HEK293 (cell line): ENCODE data around the gene BTF3.

Source experiments
- CTCF ChIA-PET: fragments of 350-600 bp; formaldehyde crosslinking; extraction: SDS; loops from one replicate; lab custom pipeline; 2021; ENCODE audit warnings: antibody characterized with exemption; lab: Yijun Ruan, JAX
- POLR2A ChIA-PET: fragments of 300-600 bp; formaldehyde crosslinking; extraction: SDS; loops from one replicate; lab custom pipeline; 2020; ENCODE audit warnings: antibody characterized with exemption, inconsistent platforms; lab: Yijun Ruan, JAX
- H3K27ac ChIP-seq: fragments of 200-500 bp; sonication (Bioruptor generic); 2 replicates; pipeline ENCODE4 v1.5.1; 2014; ENCODE audit warnings: low read depth, low read length, control low read depth, inconsistent platforms; ENCODE audit errors: extremely low read depth
- H3K36me3 ChIP-seq, 2 experiments: fragments of 200-500 bp in 1 of 2; sonication (Bioruptor generic) in 1 of 2; 1 replicate in 1 of 2; 2 replicates in 1 of 2; pipeline ENCODE4 v1.5.1; 2014 to 2017; ENCODE audit warnings: inconsistent platforms in 2 of 2, low read length in 2 of 2; ENCODE audit not compliant: control insufficient read depth in 2 of 2, insufficient read depth in 1 of 2
- H3K4me1 ChIP-seq: fragments of 200-500 bp; sonication (Bioruptor generic); 2 replicates; pipeline ENCODE4 v1.5.1; 2014; ENCODE audit warnings: mild to moderate bottlenecking, low read length, inconsistent platforms; ENCODE audit not compliant: control insufficient read depth, insufficient read depth
- H3K4me3 ChIP-seq: 2 replicates; pipeline ENCODE4 v1.5.1; 2011; ENCODE audit warnings: low read depth, mild to moderate bottlenecking, control low read depth, low read length, moderate library complexity
- H3K9me3 ChIP-seq: fragments of 200-500 bp; sonication (Bioruptor generic); 2 replicates; pipeline ENCODE4 v1.5.1; 2014; ENCODE audit warnings: low read depth, low read length, inconsistent platforms; ENCODE audit not compliant: control insufficient read depth, insufficient read depth
- GFI1B ChIP-seq: fragments of 450-650 bp; formaldehyde crosslinking; IDR thresholded peaks from 2 replicates; pipeline ENCODE4 v1.5.1; 2016; ENCODE audit warnings: missing biosample characterization, missing genetic modification characterization
- MYNN ChIP-seq: fragments of 450-650 bp; formaldehyde crosslinking; IDR thresholded peaks from 2 replicates; pipeline ENCODE4 v1.5.1; 2016; ENCODE audit warnings: missing biosample characterization, missing genetic modification characterization, borderline replicate concordance
- REPIN1 ChIP-seq: fragments of 450-650 bp; formaldehyde crosslinking; IDR thresholded peaks from 2 replicates; pipeline ENCODE4 v1.5.1; 2017; ENCODE audit warnings: missing biosample characterization, missing genetic modification characterization, low read depth
- TCF7L2 ChIP-seq: IDR thresholded peaks from 2 replicates; pipeline ENCODE4 v1.6.1; 2011; ENCODE audit warnings: low read depth, mild to moderate bottlenecking, inconsistent platforms, low read length, moderate library complexity, borderline replicate concordance
- TRIM28 ChIP-seq: IDR thresholded peaks from 2 replicates; pipeline ENCODE4 v1.6.1; 2011; ENCODE audit warnings: low read length, control low read depth, borderline replicate concordance
- YY1 ChIP-seq: fragments of 450-650 bp; formaldehyde crosslinking; IDR thresholded peaks from 2 replicates; pipeline ENCODE4 v1.5.1; 2018; ENCODE audit warnings: missing biosample characterization, missing genetic modification characterization
- ZBTB11 ChIP-seq: fragments of 450-650 bp; formaldehyde crosslinking; conservative IDR thresholded peaks from 2 replicates; pipeline ENCODE4 v1.5.1; 2016; ENCODE audit warnings: low read depth, missing biosample characterization, missing genetic modification characterization
- ZBTB20 ChIP-seq: fragments of 450-650 bp; formaldehyde crosslinking; IDR thresholded peaks from 2 replicates; pipeline ENCODE4 v1.5.1; 2016; ENCODE audit warnings: missing biosample characterization, missing genetic modification characterization
- ZFP41 ChIP-seq: fragments of 450-650 bp; formaldehyde crosslinking; IDR thresholded peaks from 2 replicates; pipeline ENCODE4 v1.5.1; 2016; ENCODE audit warnings: missing biosample characterization, missing genetic modification characterization, borderline replicate concordance
- ZNF114 ChIP-seq: fragments of 450-650 bp; formaldehyde crosslinking; IDR thresholded peaks from 2 replicates; pipeline ENCODE4 v1.5.0; 2017; ENCODE audit warnings: missing biosample characterization, missing genetic modification characterization
- ZNF169 ChIP-seq: fragments of 450-650 bp; formaldehyde crosslinking; IDR thresholded peaks from 2 replicates; pipeline ENCODE4 v1.5.1; 2016; ENCODE audit warnings: missing biosample characterization, missing genetic modification characterization
- ZNF184 ChIP-seq: fragments of 450-650 bp; IDR thresholded peaks from 2 replicates; pipeline ENCODE4 v1.5.1; 2018; ENCODE audit warnings: missing biosample characterization, mild to moderate bottlenecking, missing genetic modification characterization
- ZNF239 ChIP-seq: fragments of 450-650 bp; formaldehyde crosslinking; IDR thresholded peaks from 2 replicates; pipeline ENCODE4 v1.5.1; 2016; ENCODE audit warnings: missing biosample characterization, missing genetic modification characterization
- ZNF501 ChIP-seq: fragments of 450-650 bp; formaldehyde crosslinking; IDR thresholded peaks from 2 replicates; pipeline ENCODE4 v1.5.1; 2016; ENCODE audit warnings: missing biosample characterization, missing genetic modification characterization
- ZNF514 ChIP-seq: fragments of 450-650 bp; formaldehyde crosslinking; IDR thresholded peaks from 2 replicates; pipeline ENCODE4 v1.5.1; 2016; ENCODE audit warnings: missing biosample characterization, missing genetic modification characterization
- ZNF596 ChIP-seq: fragments of 450-650 bp; IDR thresholded peaks from 2 replicates; pipeline ENCODE4 v1.5.0; 2018; ENCODE audit warnings: missing biosample characterization, mild to moderate bottlenecking, missing genetic modification characterization, moderate library complexity
- ZNF600 ChIP-seq: fragments of 450-650 bp; formaldehyde crosslinking; IDR thresholded peaks from 2 replicates; pipeline ENCODE4 v1.5.1; 2016; ENCODE audit warnings: missing biosample characterization, missing genetic modification characterization
- ZNF621 ChIP-seq: fragments of 450-650 bp; formaldehyde crosslinking; IDR thresholded peaks from 2 replicates; pipeline ENCODE4 v1.5.1; 2017; ENCODE audit warnings: missing biosample characterization, missing genetic modification characterization
- ZNF692 ChIP-seq: fragments of 450-650 bp; formaldehyde crosslinking; IDR thresholded peaks from 2 replicates; pipeline ENCODE4 v1.5.1; 2016; ENCODE audit warnings: missing biosample characterization, missing genetic modification characterization
- TF ChIP-seq, protein P1 (sequence below): fragments of 450-650 bp; formaldehyde crosslinking; IDR thresholded peaks from 2 replicates; pipeline ENCODE4 v1.5.1; 2017; ENCODE audit warnings: missing biosample characterization, missing genetic modification characterization
- TF ChIP-seq, protein P2 (sequence below): fragments of 450-650 bp; formaldehyde crosslinking; IDR thresholded peaks from 2 replicates; pipeline ENCODE4 v1.5.1; 2016; ENCODE audit warnings: missing biosample characterization, missing genetic modification characterization

BTF3 gene

DNA sequence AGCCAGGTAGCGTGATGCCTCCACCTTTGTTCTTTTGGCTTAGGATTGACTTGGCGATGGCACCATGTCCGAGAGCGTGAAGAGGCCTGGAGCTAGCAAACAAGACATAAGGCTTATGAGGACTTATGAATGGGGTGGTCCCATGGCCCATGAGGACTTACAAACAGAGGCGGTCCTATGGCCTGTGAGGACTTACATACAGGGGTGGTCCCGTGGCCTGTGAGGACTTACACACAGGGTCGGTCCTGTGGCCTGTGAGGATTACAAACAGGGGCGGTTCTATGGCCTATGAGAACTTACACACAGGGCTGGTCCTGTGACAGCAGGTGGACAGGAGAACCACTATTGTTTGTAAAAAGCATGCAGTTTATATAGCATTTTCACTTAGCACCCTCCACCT, 28.4 kb upstream of the BTF3 start:
- ChIA-PET CTCF (interaction anchor here (1.3 kb wide), 1 partner anchor 15 kb away, joined by 3 read pairs; no protein-coding TSS in a partner anchor), POLR2A (no interaction called here)
- H3K27ac ChIP-seq = no peak overlapping the region

GRCh38 chr5:73471654-73472053, 26.6 kb upstream of the BTF3 start:
- TF ChIP-seq ZNF692 (no peak), MYNN (tag by site-specific recombination) (no peak)
- TF ChIP-seq, protein P1, sequence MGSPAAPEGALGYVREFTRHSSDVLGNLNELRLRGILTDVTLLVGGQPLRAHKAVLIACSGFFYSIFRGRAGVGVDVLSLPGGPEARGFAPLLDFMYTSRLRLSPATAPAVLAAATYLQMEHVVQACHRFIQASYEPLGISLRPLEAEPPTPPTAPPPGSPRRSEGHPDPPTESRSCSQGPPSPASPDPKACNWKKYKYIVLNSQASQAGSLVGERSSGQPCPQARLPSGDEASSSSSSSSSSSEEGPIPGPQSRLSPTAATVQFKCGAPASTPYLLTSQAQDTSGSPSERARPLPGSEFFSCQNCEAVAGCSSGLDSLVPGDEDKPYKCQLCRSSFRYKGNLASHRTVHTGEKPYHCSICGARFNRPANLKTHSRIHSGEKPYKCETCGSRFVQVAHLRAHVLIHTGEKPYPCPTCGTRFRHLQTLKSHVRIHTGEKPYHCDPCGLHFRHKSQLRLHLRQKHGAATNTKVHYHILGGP (tag by site-specific recombination) = 0 out of 2 replicates have a peak, but pooled peaks have one; percentile 18
- no peaks in the 10 kb centered on the region for H3K4me1 ChIP-seq
- ChIA-PET POLR2A (no interaction called here), CTCF (interaction anchor here (0.6 to 1.8 kb wide), 2 partner anchors 17 to 33 kb away, joined by 3 to 6 read pairs; no protein-coding TSS in a partner anchor)
- no peak overlapping the region for H3K27ac ChIP-seq
- H3K4me3 ChIP-seq = no peak overlapping the region
- H3K9me3 ChIP-seq = no peaks in the 10 kb centered on the region
- H3K36me3 ChIP-seq = no peaks in the 10 kb centered on the region

More for the DNA sequence above, 28.4 kb upstream of the BTF3 start:
- H3K4me1 ChIP-seq = no peaks in the 10 kb centered on the region
- no peaks in the 10 kb centered on the region for H3K9me3 ChIP-seq
- H3K36me3 ChIP-seq = no peaks in the 10 kb centered on the region
- H3K4me3 ChIP-seq = no peak overlapping the region
- TF ChIP-seq YY1 (tag by site-specific recombination) (no peak), ZNF239 (tag by site-specific recombination) (no peak), ZNF114 (tag by site-specific recombination) (no peak), ZBTB11 (tag by site-specific recombination) (no peak), ZNF184 (no peak), ZNF596 (no peak), MYNN (tag by site-specific recombination) (no peak), ZNF169 (tag by site-specific recombination) (no peak), TCF7L2 (no peak), ZBTB20 (no peak), ZFP41 (tag by site-specific recombination) (no peak), GFI1B (tag by site-specific recombination) (no peak), ZNF600 (tag by site-specific recombination) (no peak), TRIM28 (no peak), ZNF621 (tag by site-specific recombination) (no peak), ZNF501 (tag by site-specific recombination) (no peak), ZNF514 (no peak), REPIN1 (no peak)
- TF ChIP-seq, protein P2, sequence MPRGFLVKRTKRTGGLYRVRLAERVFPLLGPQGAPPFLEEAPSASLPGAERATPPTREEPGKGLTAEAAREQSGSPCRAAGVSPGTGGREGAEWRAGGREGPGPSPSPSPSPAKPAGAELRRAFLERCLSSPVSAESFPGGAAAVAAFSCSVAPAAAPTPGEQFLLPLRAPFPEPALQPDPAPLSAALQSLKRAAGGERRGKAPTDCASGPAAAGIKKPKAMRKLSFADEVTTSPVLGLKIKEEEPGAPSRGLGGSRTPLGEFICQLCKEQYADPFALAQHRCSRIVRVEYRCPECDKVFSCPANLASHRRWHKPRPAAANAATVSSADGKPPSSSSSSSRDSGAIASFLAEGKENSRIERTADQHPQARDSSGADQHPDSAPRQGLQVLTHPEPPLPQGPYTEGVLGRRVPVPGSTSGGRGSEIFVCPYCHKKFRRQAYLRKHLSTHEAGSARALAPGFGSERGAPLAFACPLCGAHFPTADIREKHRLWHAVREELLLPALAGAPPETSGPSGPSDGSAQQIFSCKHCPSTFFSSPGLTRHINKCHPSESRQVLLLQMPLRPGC (tag by site-specific recombination) = no peak
